Activated CD8-positive, alpha-beta T cell treated with anti-CD3 and anti-CD28 coated beads, Interleukin-2, amount 10 ng/mL, durations not matched to agents 7 days and 5 days (primary cell): ENCODE results near the gene MEMO1. TPM values are rescaled to one million over a fixed set of nuclear protein-coding genes. Genes with fewer than 3 reads are reported as not detected.
"Not testable (repeated sequence)": the region's sequence is repeated elsewhere in the genome, so short reads cannot be mapped to it uniquely, and the experiment has no call there.

Experiments used
- ATAC-seq: fragments of 150-1000 bp; cut with Tn5 transposase; one replicate; pipeline ENCODE4 v1.10.0; 2021; ENCODE audit warnings: moderate library complexity
- CTCF ChIA-PET: fragments of 350-600 bp; sonication (Branson Sonifier 250); formaldehyde crosslinking; loops from one replicate; lab custom pipeline; 2021; ENCODE audit warnings: antibody characterized with exemption; lab: Charles Lee
- POLR2A ChIA-PET: fragments of 350-600 bp; sonication (Branson Sonifier 250); formaldehyde crosslinking; loops from one replicate; lab custom pipeline; 2021; ENCODE audit warnings: antibody characterized with exemption; lab: Charles Lee
- DNase-seq: peaks from one replicate; pipeline ENCODE4 v3.0.0-alpha.2; 2020
- H3K27ac Mint-ChIP-seq: one replicate; pipeline ENCODE4 v1.8.0; 2021; ENCODE audit warnings: mild to moderate bottlenecking, mixed read lengths
- H3K27me3 Mint-ChIP-seq: one replicate; pipeline ENCODE4 v1.8.0; 2021; ENCODE audit warnings: low read depth, mixed read lengths
- H3K36me3 Mint-ChIP-seq: one replicate; pipeline ENCODE4 v1.8.0; 2021; ENCODE audit warnings: low read depth, mixed read lengths
- H3K4me1 Mint-ChIP-seq: one replicate; pipeline ENCODE4 v1.8.0; 2021; ENCODE audit warnings: low read depth, mixed read lengths
- H3K4me3 Mint-ChIP-seq: one replicate; pipeline ENCODE4 v1.8.0; 2021; ENCODE audit warnings: mild to moderate bottlenecking, mixed read lengths
- H3K9me3 Mint-ChIP-seq: one replicate; pipeline ENCODE4 v1.8.0; 2022; ENCODE audit warnings: mixed read lengths; ENCODE audit not compliant: insufficient read depth
- total RNA-seq, 2 experiments: library from RNA; stranded (reverse); gene quantifications; one replicate each; pipeline ENCODE4 v1.2.3, GENCODE V29; 2021

MEMO1 gene
- total RNA-seq, 2 experiments from 2014 or later = 50.5 to 51.5 TPM

DNA sequence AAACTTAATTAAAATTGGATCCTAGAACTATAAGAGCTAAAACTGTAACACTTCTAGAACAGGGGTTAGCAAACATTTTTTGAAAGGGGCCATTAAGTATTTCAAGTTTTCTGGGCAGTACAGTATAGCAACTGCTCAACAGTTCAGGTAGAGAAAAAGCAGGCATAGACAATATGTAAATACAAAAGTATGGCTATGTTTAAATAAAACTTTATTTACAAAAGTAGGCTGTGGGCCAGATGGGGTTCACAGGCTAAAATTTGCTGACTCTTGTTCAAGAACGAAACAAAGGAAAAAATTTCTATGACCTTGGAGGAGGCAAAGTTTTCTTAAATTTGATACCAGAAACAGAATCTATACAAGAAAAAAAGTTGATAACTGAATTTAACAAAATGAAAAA lies 114.5 kb downstream of the MEMO1 start:
- POLR2A ChIA-PET = no interaction called here
- Mint-ChIP-seq H3K4me1 (no peaks in the 10 kb centered on the region), H3K27ac (no peak overlapping the region), H3K27me3 (no peaks in the 10 kb centered on the region), H3K4me3 (no peak overlapping the region), H3K9me3 (peaks cover 15% of the 10 kb centered on the region), H3K36me3 (peaks cover 51% of the 10 kb centered on the region)
- no peak for ATAC-seq
- no peak for DNase-seq
- CTCF ChIA-PET = no interaction called here

DNA sequence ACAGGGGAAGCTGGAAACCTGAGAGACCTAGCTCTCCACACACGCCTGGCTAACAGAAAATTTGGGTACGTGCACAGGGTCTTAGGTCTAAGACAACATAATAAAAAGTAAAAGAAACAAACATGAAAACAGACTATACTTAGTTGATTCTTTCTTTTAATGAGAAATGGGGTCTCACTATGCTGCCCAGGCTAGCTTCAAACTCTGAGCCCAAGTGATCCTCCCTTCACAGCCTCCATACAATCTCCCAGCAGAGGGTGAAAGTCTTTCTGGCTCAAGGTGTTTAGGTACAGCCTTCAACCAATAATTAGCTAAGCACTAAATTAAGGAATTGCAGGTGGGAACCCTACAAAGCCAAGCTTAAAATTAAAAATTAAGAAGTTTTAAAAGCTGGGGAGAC lies 116.2 kb downstream of the MEMO1 start:
- DNase-seq = no peak
- Mint-ChIP-seq H3K27ac (no peak overlapping the region), H3K27me3 (no peaks in the 10 kb centered on the region), H3K9me3 (peaks cover 15% of the 10 kb centered on the region), H3K4me1 (peaks cover 8% of the 10 kb centered on the region), H3K4me3 (no peak overlapping the region), H3K36me3 (peaks cover 50% of the 10 kb centered on the region)
- no peak for ATAC-seq
- CTCF ChIA-PET = no interaction called here
- POLR2A ChIA-PET = interaction anchor here (0.6 kb wide), 1 partner anchor 61 kb away, joined by 3 read pairs; no protein-coding TSS in a partner anchor

DNA sequence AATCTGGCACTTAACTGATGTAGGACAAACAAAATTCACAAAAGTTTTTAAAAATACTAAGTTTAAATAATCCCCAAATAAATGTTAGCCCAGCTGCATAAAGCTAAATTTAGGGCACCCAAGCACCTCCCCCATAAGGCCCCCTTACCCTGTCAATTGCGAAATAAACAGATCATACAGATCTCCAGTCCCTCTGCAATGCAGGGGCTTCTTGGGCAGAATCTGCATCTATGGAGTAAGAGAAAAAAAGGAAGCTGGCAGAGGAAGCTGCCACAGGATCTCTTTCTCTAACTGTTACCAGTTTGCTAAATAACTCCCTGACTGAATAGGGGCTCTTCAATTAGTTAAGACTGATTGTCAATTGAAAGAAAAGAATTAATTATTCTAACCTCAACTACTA lies 117.7 kb downstream of the MEMO1 start:
- POLR2A ChIA-PET = no interaction called here

DNA sequence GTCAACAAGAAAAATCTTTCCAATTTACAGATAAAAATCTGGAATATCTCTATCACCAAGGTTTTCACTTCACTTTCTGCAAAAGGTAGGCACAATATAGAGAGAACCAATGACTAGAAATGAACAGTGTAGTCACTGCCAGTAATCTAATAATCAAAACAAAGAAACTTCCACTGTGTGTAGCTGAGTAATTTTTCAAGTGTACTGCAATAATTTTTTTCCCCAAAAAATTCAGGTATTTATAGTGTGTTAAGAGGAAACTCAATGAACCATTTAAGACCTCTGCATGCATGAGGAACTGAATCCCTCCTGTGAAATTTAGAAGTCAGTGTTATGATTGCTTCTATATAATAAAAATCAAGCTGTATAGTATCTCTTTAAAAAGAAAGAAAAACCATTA lies 121.8 kb downstream of the MEMO1 start:
- peaks cover 15% of the 10 kb centered on the region for H3K36me3 Mint-ChIP-seq
- H3K27me3 Mint-ChIP-seq = no peaks in the 10 kb centered on the region
- ChIA-PET CTCF (no interaction called here), POLR2A (no interaction called here)
- H3K4me3 Mint-ChIP-seq = no peak overlapping the region
- DNase-seq (no peak), ATAC-seq (no peak)
- H3K9me3 Mint-ChIP-seq = no peaks in the 10 kb centered on the region
- H3K4me1 Mint-ChIP-seq = peaks cover 10% of the 10 kb centered on the region
- no peak overlapping the region for H3K27ac Mint-ChIP-seq

More for the DNA sequence above, 117.7 kb downstream of the MEMO1 start:
- H3K9me3 Mint-ChIP-seq = peaks cover 7% of the 10 kb centered on the region
- H3K4me1 Mint-ChIP-seq = peaks cover 10% of the 10 kb centered on the region
- peaks cover 36% of the 10 kb centered on the region for H3K36me3 Mint-ChIP-seq
- ATAC-seq (no peak), DNase-seq (no peak)
- CTCF ChIA-PET = no interaction called here
- H3K27me3 Mint-ChIP-seq = no peaks in the 10 kb centered on the region
- H3K4me3 Mint-ChIP-seq = no peak overlapping the region
- H3K27ac Mint-ChIP-seq = no peak overlapping the region

DNA sequence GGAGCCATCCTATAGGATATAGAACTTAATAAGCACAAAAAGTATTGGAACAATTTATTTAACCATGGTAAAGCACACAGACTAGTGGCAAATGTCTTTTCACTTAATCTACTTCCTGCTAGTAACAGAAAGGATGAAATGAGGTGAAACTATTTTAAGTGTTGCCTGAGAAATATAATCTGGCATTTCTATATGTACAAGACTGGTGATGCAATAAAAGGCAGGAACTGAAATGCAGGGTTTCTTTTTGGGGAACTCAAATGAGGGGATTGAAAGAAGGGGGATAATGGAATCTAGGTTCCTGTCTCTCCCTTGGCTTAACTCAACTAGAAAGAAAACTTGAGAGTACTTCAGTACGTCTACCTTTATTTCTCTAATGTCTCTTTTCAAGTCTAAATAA lies 122.3 kb downstream of the MEMO1 start:
- Mint-ChIP-seq H3K4me3 (no peak overlapping the region), H3K27ac (peak overlapping the region; percentile 28)
- CTCF ChIA-PET = interaction anchor here (2.5 kb wide), 1 partner anchor 120 kb away, joined by 9 read pairs; no protein-coding TSS in a partner anchor

DNA sequence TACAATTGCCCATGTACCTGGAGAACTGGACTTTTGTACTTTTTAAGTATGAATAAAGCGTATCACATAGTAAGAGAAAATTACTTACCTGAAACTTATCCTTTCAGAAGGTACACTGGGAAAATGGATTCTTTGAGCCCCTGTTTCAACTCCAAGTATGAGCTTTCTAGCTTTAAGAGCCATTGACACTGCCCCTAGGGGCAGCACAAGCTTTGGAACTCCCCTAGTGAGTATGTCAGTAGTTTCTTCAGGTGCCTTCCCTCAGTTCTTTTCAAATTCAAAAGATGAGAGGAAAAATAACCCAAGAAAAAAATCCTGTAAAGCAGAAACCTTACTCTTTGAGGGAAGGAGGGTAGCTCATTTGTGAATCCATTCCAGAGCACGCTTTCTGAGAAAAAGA lies 124.1 kb downstream of the MEMO1 start:
- Mint-ChIP-seq H3K9me3 (no peaks in the 10 kb centered on the region), H3K27ac (no peak overlapping the region), H3K27me3 (no peaks in the 10 kb centered on the region), H3K4me1 (peaks cover 10% of the 10 kb centered on the region), H3K36me3 (peaks cover 13% of the 10 kb centered on the region), H3K4me3 (no peak overlapping the region)
- DNase-seq (no peak), ATAC-seq (no peak)
- ChIA-PET POLR2A (no interaction called here), CTCF (interaction anchor here (1.0 to 2.5 kb wide), 6 partner anchors 8 to 153 kb away, joined by 3 to 9 read pairs (median 4); partner anchors contain the start of gene DPY30)

More for the DNA sequence above, 122.3 kb downstream of the MEMO1 start:
- Mint-ChIP-seq H3K36me3 (peaks cover 15% of the 10 kb centered on the region), H3K4me1 (peaks cover 10% of the 10 kb centered on the region), H3K9me3 (no peaks in the 10 kb centered on the region), H3K27me3 (no peaks in the 10 kb centered on the region)
- DNase-seq (no peak), ATAC-seq (no peak)
- POLR2A ChIA-PET = no interaction called here

DNA sequence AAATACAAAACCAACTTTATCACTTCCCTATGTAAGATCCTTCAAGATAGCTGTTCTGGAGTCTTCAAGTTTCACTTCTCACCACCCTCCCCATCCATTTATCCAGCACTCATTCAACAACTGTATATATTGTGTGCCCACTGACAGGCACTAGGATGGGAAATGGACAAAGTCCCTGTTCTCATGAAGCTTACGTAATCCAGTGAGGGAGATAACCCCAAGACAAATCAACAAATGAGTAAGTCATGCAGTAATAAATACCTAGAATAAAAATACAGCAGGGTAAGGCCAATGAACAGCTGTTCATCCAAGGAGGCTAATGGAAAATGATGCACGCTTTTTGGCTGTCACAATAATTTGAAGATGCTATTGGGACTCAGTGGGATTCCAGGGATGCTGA lies 133.8 kb downstream of the MEMO1 start:
- Mint-ChIP-seq H3K4me3 (no peak overlapping the region), H3K36me3 (peaks cover 8% of the 10 kb centered on the region), H3K27me3 (no peaks in the 10 kb centered on the region), H3K4me1 (no peaks in the 10 kb centered on the region), H3K27ac (no peak overlapping the region), H3K9me3 (no peaks in the 10 kb centered on the region)
- DNase-seq (no peak), ATAC-seq (no peak)
- CTCF ChIA-PET = interaction anchor here (1.5 kb wide), 1 partner anchor 10 kb away, joined by 6 read pairs; no protein-coding TSS in a partner anchor
- POLR2A ChIA-PET = no interaction called here

DNA sequence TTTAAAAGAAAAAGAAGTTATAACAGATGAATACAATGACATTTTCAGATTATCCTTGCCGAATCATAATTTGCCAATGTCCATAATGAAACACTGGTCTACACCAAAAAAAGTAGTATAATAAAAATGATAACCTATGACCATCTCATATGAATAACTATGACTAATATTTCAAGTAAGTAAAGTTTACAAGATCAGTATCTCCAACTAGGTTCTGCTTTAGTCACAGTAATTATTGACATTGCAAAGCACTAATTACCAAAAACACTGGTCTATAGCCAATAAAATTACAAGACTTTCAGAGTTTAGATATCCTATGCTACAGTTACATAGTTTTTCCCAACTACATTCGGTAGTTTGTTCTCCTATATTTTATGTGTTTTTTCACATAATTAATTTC lies 136.7 kb downstream of the MEMO1 start:
- DNase-seq (no peak), ATAC-seq (no peak)
- H3K27me3 Mint-ChIP-seq = no peaks in the 10 kb centered on the region
- no peak overlapping the region for H3K27ac Mint-ChIP-seq
- peaks cover 7% of the 10 kb centered on the region for H3K36me3 Mint-ChIP-seq
- H3K9me3 Mint-ChIP-seq = no peaks in the 10 kb centered on the region
- H3K4me3 Mint-ChIP-seq = no peak overlapping the region
- no peaks in the 10 kb centered on the region for H3K4me1 Mint-ChIP-seq
- ChIA-PET POLR2A (no interaction called here), CTCF (no interaction called here)

DNA sequence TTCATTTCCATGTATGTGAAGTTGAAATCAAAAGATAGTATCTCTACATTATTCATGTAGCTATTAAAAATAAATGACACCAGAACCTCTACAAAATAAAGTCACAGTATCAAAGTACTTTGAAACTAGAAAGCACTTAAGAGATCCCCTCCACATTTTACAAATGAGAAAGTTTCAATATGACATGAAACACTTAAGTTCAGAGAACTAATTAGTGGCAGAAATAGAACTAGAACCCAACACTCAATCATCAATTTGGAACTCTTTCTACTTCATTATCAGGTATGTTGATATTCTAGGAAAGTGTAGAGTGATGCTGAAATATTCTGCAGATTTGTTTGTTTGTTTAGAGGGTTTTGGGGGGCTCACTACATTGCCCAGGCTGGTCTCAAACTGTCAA lies 145.6 kb downstream of the MEMO1 start:
- Mint-ChIP-seq H3K9me3 (no peaks in the 10 kb centered on the region), H3K27ac (no peak overlapping the region), H3K4me3 (no peak overlapping the region), H3K36me3 (peaks cover 10% of the 10 kb centered on the region), H3K4me1 (no peaks in the 10 kb centered on the region), H3K27me3 (no peaks in the 10 kb centered on the region)
- ChIA-PET CTCF (no interaction called here), POLR2A (interaction anchor here (0.6 kb wide), 1 partner anchor 818 kb away, joined by 4 read pairs; no protein-coding TSS in a partner anchor)
- ATAC-seq (no peak), DNase-seq (no peak)

DNA sequence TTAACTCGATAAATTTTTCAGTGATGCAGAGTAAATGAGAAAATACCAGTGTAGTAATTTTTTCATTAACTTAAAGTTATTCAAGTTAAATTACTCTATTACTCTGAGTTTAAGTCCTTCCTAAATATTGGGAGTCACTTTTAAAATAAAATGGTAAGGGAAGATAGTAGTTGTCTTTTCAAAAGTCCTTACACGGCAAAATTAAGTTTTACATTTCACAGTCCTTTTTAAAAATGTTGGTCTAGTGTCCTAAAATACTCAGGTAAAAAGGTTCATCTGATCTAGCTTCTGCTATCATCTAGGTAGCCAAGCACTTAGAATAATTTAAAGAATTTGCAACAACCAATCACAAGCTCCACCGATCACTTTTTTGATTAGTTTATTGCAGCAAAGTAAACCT lies 146.9 kb downstream of the MEMO1 start:
- no peaks in the 10 kb centered on the region for H3K4me1 Mint-ChIP-seq
- H3K36me3 Mint-ChIP-seq = peaks cover 10% of the 10 kb centered on the region
- no peak for ATAC-seq
- H3K27ac Mint-ChIP-seq = no peak overlapping the region
- POLR2A ChIA-PET = no interaction called here
- no peak overlapping the region for H3K4me3 Mint-ChIP-seq
- no peaks in the 10 kb centered on the region for H3K27me3 Mint-ChIP-seq
- CTCF ChIA-PET = no interaction called here
- no peak for DNase-seq
- H3K9me3 Mint-ChIP-seq = no peaks in the 10 kb centered on the region

DNA sequence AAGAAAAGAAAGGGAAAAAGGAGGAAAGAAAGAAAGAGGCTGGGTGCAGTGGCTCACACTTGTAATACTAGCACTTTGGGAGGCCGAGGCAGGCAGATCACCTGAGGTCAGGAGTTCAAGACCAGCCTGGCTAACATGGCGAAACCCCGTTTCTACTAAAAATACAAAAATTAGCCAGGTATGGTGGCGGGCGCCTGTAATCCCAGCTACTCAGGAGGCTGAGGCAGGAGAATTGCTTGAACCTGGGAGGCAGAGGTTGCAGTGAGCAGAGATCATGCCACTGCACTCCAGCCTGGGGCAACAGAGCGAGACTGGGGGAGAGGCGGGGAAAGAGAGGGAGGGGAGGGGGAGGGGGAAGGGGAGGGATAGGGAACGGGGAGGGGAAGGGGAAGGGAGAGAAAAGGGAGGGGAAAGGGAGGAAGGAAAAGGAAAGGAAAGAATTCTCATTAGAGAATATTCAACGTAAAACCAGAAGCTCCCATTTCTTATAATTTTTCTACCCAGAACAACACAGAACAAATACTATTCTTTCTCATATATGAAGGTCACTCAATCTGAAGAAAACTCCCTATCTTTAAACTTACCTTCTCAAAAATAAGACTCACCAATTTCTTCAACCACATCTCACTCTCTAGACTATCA lies 147.7 kb downstream of the MEMO1 start:
- H3K9me3 Mint-ChIP-seq, DNase-seq, H3K4me1 Mint-ChIP-seq, H3K27ac Mint-ChIP-seq, H3K4me3 Mint-ChIP-seq, ATAC-seq, H3K27me3 Mint-ChIP-seq, CTCF ChIA-PET, POLR2A ChIA-PET: not testable (repeated sequence)
- H3K36me3 Mint-ChIP-seq = peaks cover 10% of the 10 kb centered on the region

DNA sequence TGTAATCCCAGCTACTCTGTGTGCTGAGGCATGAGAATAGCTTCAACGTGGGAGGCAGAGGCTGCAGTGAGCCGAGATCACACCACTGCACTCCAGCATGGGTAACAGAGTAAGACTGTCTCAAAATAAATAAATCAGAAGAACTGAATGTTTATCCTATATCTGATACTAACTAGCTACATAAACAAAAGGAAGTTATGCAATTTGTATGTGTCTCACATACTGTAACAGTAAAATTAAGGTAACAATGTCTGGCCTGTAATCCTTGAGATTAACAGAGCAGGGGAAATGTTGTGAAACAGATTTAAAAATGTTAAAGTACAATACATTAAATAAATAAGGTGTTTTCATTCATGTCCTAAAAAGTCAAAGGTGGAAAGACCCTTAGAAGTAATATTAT lies 150.8 kb downstream of the MEMO1 start:
- ChIA-PET CTCF (no interaction called here), POLR2A (no interaction called here)
- no peaks in the 10 kb centered on the region for H3K27me3 Mint-ChIP-seq
- ATAC-seq = no peak
- no peak for DNase-seq
- no peak overlapping the region for H3K4me3 Mint-ChIP-seq
- no peak overlapping the region for H3K27ac Mint-ChIP-seq
- H3K36me3 Mint-ChIP-seq = peaks cover 3% of the 10 kb centered on the region
- H3K4me1 Mint-ChIP-seq = no peaks in the 10 kb centered on the region
- no peaks in the 10 kb centered on the region for H3K9me3 Mint-ChIP-seq
